Measurements from ENCODE around the gene IL22. TPM values are rescaled to one million over a fixed set of nuclear protein-coding genes. Genes with fewer than 3 reads are reported as not detected.

IL22 gene
- total RNA-seq, 1 donor from 2014 or later, result not detected

DNA sequence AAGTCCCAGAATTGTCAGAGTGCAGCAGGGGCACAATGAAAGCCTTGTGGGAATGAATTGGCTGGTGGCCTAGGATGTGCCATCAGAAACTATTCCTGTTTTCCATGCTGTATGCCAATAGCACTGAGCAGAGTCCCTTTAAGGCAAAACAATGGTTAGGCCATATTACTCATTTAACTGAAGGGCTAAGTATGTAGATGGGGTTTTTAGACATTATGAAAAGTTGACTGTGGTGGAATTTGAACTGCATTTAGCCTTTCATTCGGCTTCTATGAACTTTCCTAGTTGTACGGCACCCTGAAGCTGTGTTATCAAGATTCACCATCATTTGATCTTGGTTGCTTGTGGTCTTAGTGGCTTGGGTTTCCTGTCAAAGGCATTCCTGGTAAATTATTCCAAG lies 52.5 kb downstream of the IL22 start:
- no peak for ATAC-seq
- intact Hi-C loops (cut with DNase I), result no loop called here
- no peak for DNase-seq (ENCODE audit: missing footprints)

DNA sequence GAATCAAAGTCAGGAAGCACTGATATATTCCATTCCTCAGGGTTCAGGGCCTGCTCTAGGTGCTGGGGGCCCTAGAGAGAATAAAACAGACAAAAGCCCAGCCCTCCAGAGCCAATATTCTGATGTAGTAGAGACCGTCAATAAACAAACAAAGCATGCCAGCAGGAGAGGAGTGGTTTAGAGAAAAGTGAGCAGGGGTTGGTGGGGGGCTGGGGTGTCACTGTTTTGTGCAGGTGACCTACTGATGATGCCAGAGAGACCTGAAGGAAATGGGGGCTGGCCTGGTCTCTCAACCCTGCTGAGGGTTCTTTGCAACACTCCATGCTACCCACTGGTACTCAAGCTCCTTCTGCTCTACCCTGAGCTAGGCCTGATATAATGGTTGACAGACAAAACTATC lies 54.3 kb downstream of the IL22 start:
- ATAC-seq (no peak), DNase-seq (ENCODE audit: missing footprints) (no peak)
- intact Hi-C loops (cut with DNase I), result no loop called here

DNA sequence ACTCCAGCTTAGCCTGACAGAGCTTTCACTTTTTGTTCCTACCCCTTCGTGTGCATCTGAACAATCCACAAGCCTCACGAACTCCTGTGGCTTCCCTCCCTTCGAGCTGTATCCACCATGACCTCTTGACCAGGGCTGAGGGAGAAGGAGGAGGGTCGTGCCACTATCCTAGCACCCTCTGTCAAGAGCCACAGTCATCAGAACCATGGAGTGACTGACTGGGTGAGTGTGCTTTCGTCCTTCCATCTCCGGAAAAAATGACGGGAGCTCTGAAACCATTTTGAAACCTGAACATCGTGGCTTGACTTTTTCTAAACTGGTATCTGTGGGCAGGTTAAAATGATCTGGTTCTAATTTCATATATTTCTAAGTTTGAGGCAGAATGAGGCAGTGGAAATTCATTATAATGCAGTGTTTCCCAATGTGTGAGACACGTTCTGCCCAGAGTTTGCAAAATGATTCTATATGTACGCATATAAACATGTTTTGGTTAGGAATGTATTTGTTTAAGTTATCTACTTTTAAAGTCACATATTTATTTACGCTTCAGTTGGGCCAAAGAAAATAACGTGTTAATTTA lies 54.8 kb downstream of the IL22 start:
- intact Hi-C loops (cut with DNase I), result no loop called here
- DNase-seq (ENCODE audit: missing footprints), result no peak
- ATAC-seq, result no peak

Other genes with a start within 250 kb of the IL22 start
- not detected for gene IFNG, start 93.9 kb downstream of the IL22 start, total RNA-seq
- gene IL26, start 27.8 kb downstream of the IL22 start, total RNA-seq, result not detected
- 7.4 TPM for gene MDM1, start 78.8 kb upstream of the IL22 start, total RNA-seq